Measurements from ENCODE around the gene KCTD14.
"Not testable (repeated sequence)": the region's sequence is repeated elsewhere in the genome, so short reads cannot be mapped to it uniquely, and the experiment has no call there.

Gene KCTD14, protein sequence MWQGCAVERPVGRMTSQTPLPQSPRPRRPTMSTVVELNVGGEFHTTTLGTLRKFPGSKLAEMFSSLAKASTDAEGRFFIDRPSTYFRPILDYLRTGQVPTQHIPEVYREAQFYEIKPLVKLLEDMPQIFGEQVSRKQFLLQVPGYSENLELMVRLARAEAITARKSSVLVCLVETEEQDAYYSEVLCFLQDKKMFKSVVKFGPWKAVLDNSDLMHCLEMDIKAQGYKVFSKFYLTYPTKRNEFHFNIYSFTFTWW

DNA sequence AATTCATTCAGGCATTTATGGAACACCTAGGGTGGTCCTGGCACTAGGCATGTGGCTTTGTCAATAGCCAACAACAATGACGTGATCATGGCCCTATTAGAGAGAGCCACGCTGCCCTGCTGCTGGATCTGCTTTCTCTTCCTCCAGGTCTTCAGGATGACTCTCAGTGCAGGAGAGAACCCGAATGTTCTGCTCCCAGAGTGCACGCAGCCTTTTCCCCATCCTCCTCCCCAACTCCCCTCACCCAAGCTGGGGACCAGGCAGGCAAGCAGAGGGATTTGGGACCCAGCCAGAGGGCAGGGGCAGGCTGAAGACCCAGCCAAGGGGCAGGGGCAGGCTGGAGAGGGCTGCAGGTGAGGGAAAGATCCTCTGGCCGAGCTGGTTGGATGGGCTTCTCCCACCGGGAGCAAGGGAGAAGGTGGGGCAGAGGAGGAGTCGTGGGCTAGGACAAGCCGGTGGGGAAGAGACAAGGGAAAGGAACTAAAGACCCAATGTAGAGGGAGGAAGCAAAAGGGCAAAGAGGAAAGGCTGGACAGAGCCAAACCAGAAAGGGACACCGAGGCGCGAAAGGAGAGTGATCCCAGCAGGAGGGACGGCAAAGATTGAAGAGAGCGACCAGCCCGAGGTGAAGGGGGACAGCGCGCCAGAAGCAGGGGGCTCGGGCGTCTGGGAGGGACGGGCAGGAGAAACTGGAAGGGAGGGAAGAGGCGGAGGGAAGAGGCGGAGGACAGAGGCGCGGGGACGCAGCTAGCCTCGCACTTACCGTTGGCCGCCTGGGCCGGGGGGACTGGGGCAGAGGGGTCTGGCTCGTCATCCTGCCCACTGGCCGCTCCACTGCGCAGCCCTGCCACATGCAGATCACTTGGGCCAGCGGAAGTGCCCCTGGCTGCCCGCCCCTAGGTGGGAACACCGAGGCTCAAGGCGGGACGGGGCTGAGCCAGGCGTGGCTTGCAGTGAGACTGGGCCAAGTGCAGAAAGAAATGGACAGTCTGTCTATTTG lies at the start of gene KCTD14:
Gene KCTD14 (minus strand): TSS at position 880 of the 1,000 bp plus-strand sequence. CDS start 27 bp downstream, at position 853.
- DNase-seq (ENCODE audit: low spot score) = no peak

DNA sequence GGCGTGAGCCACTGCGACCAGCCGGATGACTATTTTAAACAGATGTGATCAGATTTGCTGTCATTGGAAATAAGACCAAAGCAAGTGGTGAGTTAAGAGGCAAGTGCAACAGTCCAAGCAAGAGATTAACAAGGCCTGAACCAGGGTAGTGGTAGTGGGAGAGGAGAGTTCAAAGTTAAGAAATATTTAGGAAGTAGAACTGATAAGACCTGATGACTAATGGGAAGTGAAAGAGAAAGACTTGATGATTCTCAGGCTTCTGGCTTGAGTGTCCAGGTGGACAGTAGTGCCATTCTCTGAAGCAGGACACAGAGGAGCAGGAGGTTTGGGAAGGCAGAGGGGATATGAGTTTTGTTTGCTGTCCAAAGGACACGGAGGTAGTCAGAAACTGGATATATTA lies 49.4 kb upstream of the KCTD14 start:
- no peak for DNase-seq (ENCODE audit: low spot score)

DNA sequence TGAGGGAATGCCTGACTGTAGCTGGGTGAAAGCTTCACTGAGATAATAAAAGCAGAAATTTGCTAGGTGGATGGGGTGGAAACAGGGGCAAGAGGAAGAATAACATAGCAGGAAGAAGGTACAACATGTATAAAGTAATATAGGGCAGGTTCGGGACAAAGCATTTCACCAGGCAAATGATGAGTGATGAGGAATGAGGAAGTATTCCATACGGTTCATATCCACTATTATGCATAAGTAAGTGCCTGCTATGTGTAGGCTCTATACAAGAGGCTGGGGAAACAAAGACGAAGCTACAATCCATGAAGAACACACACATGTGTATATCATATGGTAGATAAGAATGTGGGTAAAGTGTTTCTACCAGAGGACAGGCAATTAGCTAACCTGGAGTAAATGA lies 48.6 kb upstream of the KCTD14 start:
- DNase-seq (ENCODE audit: low spot score) = no peak

DNA sequence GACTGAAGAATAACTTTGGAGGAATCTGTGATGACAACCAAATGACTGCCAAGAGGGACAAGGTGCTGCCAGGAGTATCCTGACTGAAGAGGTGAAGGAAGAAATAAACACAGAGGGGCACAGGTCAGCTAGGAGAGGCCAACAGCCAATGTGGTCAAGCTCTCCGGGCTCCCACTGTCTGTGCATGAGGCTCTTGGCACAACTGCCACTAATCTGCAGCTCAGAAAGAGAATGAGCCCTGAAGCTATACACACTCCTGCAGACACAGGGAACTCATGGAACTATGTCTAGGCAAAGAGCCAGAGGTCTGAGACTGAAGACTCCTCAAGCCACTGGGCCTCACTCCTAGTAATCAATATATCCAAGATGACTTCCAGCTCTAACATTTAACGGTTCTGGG lies 47.5 kb upstream of the KCTD14 start:
- no peak for DNase-seq (ENCODE audit: low spot score)

DNA sequence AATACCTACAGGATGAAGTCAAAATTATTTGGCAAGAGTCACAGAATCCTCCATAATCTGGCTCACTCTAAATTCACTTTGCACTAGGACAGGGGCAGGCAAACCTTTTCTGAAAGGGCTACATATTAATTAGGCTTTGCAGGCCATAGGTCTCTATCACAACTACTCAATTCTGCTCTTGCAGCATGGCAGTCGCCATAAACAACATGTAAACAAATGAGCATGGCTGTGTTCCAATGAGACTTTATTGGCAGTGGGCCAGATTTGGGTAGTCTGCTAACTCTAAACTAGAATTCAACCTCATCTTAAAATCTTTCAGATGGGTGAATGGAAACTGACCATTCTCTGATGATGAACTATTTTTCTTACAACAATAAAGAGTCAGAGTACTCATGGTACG lies 46.4 kb upstream of the KCTD14 start:
- peak; percentile 73 for DNase-seq (ENCODE audit: low spot score)

DNA sequence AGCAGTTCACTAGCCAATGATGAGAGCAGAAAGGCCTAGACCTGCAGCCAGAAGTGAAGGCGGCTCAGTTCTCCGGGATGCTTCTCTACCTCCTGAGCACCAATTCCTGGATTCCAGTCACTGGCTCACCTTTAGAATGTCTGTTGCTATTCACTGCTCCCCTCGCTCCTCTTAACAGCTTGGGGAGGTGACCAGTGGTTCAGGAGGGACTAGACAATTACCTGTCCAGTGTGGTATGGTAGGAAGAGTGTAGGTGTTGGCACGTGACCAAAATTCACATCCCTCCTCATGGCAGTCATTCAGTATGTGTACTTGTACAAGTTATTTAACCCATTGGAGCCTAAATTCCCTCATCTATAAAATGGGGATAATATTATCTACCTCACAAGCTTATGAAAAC lies 44.6 kb upstream of the KCTD14 start:
- DNase-seq (ENCODE audit: low spot score) = no peak

DNA sequence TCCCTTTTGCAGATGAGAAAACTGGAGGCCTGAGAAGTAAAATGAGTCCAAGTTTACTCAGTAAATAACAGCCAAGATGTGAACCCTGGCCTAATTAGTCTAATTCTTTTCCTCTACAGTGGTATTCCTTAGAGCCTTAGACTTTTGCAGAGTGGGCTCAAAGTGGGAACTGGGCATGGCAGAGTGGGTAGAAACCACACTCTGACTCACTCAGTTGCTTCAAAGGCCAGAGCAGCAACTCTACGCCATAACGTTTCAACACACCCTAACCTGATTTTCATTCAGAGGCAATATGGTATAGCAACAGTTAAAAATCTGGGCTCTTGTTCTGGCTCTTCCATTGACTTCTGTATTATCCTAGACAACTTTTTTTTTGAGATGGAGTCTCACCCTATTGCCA lies 43.4 kb upstream of the KCTD14 start:
- no peak for DNase-seq (ENCODE audit: low spot score)

DNA sequence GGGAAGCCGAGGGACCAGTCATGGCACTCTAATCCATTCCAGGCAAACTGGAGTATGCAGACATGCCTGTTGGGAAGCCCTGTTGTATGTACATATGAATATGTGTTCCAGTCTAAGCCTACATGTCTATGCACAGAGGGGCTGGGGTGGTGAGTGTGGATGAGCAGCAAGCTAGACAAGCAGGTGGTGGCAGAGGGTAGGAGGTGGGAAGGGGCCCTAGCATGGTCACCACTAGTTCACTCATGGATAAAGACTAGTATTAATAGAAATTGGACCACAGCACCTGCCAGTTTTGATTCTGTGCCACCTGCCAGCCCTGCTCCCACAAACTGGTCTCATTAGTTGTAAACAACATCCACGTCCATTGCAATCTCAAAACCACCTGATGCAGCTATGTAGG lies 42.1 kb upstream of the KCTD14 start:
- no peak for DNase-seq (ENCODE audit: low spot score)

DNA sequence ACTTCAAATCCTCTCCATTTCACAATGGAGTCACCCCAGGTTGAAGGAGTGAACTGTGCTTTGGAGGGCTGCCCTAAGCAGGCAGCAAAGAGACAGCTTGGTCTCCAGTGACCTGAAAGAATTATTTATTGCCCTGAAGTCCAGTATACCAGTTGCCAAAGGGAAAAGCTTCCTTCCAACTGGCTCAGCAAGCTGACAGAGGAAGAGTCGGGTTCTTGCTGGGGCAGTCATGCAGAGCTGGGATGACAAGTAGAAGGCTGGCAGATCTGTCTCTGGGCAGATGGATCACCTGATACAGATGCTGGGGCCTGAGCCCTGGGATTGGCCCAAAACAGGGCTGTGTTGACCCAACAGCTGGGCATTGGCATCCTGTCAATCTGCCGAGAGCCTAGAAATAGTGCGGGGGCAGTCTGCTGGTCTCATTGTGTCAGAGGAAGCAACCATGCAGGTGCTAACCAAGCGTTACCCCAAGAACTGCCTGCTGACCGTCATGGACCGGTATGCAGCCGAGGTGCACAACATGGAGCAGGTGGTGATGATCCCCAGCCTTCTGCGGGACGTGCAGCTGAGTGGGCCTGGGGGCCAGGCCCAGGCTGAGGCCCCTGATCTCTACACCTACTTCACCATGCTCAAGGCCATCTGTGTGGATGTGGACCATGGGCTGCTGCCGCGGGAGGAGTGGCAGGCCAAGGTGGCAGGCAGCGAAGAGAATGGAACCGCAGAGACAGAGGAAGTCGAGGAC lies 40.5 kb upstream of the KCTD14 start, which contains the start of gene THRSP:
Gene THRSP (plus strand): TSS at position 422 of the 742 bp plus-strand sequence. CDS start 21 bp downstream, at position 443.
- no peak for DNase-seq (ENCODE audit: low spot score)

DNA sequence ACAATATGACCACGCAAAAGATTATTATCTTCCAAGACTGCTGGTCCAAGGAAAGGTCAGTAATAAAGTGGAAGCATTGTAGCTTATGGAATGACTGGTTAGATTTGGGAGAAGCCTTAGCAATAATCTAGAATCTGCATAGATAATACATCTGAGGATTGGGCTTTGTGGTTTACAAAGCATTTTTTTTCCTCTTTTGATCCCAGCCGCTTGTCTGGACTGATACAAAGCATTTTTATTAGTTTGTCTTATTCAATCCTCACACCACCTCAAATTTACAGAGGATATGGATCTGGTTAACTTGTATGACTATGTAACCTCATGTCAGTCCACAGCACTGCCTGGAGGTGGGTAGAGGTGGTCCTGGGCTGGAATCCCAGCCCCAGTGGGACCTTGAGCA lies 39.6 kb upstream of the KCTD14 start:
- no peak for DNase-seq (ENCODE audit: low spot score)

DNA sequence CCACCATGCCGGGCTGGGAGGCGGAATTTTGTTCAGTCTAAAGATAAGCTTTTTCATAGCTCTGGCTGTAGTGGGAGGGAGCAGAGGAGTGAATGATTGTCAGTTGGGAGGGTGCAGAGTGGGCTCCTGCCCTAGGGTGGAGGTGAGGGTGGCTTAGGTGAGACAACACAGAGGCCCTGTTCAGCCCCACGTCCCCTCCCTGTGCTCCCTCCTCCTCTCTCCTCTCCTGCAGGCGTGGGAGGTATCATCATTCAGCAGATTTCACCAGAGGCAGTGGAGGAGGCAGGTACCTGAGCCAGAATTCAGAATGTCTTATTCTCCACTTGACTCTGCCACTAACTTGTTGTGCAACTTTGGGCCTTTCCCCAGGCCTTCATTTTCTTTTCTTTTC lies 38.8 kb upstream of the KCTD14 start:
- DNase-seq (ENCODE audit: low spot score) = no peak

DNA sequence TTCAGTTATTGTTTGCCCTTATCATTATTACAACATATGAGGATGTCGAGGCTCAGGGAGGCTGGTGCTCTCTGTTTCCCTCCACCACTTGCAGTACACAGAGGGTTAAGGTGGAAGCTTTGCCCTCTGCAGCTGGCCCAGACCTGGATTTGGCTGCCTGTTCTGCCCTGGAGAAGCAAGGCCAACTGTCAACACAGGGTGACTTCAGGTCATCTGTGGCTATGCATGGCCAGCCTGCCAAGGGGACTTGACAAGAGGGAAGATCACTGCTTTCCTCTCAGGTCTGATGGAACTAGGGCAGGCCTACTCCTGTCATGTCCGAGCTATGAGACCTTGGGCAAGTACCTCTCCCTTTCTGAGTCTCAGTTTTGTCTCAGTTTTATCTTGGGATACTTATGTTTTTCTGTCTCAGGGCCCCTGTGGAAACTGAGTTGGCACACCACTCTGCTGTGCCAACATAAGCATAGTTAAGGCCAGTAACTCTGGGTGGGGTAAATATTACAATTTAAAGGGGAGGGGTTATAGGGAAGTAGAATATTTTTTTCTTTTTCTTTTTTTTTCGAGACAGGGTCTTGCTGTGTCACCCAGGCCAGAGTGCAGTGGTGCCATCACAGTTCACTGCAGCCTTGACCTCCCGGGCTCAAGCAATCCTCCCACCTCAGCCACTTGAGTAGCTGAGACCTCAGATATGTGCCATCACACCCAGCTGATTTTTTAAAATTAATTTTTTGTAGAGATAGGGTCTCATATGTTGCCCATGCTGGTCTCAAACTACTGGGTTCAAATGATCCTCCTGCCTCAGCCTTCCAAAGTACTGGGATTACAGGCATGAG lies 38.2 kb upstream of the KCTD14 start:
- DNase-seq (ENCODE audit: low spot score) = no peak

DNA sequence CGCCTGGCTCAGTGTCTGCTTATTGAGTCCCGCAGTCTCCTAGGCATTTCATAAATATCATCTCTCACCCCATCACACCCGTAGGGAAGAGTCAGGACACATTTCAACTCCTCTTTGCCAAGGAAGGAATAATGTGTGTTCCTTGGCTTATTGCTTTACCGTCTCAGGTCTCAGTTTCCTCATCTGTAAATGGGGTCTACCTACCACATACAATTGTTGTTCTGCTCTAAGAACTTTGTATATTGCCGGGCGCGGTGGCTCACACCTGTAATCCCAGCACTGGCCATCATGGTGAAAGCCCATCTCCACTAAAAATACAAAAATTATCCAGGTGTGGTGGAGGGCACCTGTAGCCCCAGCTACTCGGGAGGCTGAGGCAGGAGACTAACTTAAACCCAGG lies 37.5 kb upstream of the KCTD14 start:
- no peak for DNase-seq (ENCODE audit: low spot score)

DNA sequence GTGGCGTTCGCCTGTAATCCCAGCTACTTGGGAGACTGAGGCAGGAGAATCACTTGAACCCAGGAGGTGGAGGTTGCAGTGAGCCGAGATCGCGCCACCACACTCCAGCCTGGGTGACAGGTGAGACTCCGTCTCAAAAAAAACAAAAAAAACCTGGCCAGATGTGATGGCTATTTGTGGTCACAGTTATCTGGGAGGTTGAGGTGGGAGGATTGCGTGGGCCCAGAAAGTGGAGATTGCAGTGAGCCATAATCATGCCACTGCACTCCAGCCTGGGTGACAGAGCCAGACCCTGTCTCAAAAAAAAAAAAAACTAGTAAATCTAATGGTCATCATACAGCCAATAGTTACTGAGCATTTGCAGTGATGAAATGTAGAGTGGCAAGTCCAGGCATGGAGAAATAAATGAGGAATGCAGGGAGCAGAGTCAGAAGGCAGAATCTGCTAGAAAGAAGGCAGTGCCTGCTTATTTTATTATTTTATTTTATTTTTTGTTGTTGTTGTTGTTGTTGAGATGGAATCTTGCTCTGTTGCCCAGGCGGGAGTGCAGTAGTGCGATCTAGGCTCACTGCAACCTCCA lies 36.8 kb upstream of the KCTD14 start:
- DNase-seq (ENCODE audit: low spot score) = not testable (repeated sequence)

DNA sequence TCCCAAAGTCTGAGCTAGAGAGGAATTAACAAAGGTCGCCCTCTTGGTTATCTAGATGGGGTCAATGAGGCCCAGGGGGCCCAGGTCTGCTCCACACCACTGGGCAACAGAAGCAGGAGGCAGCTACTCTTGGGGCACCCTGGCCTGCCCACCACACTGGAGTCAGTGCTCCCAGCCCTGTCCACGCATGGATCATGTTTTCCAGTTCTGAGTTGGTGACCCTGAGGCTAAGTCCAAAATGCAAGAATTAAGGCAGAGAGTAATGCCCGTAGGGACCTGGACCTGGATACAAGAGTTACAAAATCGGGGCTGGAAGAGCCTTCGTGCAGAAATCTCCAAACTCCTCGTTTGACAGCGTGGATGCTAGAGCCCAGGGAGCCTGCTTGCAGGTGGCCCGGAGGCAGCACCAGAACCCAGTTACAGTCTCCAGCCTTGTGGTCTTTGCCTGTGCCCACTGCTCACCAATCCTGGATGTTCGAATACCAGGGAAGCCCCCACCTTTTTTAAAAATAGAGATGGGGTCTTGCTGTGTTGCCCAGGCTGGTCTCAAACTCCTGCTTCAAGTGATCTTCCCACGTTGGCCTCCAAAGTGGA lies 34.5 kb upstream of the KCTD14 start:
- DNase-seq (ENCODE audit: low spot score) = no peak

DNA sequence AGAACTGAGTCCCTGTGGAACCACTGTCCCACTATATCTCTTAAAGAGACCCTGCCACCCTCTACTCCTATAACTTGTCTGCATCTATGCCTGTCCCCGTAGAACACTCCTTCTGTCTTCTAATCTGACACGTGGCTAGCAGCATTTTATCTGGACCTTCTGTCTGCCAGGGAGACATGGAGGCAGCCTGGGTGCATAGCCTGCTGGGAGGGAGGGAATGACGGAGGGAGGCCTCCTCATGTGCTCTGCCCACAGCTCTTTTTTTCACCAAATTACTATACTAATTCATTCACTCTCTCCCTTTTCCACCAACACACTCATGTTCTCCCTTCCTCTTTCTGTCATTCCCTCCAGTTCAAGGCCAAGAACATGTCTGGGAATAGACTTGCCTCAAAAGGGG lies 33.0 kb upstream of the KCTD14 start:
- no peak for DNase-seq (ENCODE audit: low spot score)

DNA sequence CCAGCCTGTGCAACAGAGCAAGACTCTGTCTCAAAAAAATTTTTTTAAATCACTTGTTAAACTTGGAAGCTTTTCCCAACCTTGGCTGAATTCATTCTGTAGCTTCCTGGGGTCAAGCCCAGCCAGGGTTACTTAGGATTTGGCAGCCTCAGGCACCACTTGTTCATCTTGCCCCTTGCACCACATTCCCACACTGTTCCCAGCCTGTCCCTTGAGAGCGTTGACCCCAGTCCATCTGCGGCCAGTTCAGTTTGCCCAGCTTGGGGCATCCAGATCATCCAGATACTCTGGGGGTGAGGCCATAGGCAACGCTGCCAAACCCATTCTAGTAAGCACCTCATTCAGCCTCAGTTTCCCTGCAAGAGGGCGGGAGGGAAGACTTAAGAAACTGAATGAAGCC lies 31.9 kb upstream of the KCTD14 start:
- no peak for DNase-seq (ENCODE audit: low spot score)

DNA sequence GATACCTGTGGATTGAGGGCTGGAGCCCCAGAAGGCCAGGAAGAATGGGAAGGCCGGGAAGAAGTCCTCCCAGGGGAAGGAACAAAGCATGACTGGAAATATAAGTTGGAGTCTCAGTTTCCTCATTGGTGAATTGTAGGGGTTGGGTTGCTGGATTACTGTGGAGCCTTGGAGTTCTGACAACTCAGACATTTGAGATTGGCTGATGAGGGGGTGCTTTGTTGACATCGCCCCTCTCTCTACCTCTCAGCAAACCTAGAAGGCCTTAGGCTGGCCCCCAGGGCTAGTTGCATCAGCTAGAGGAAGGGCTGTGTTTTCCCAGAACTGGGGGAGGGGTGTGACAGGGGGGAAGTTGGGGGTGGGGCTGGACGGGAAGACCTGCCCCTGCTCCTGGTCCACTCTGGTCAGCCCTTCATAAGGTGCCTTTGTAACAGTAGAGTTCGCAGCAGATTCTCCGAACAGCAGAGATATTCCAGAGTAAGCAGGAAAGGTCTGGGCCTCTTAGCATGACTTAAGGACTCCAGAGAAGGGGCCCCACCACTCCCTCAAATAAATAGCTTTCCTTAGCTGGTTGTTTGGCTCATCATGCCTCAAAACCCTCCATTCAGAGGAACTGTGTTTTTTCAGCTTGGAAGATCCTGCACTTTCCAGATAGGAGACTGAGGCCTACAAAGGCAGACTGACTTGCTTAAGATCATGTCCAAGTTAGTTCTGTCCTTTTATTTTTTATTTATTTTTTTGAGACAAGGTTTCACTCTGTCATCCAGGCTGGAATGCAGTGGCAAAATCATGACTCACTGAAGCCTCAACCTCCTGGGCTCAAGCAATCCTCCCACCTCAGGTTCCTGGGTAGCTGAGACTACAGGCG lies 28.1 kb upstream of the KCTD14 start:
- DNase-seq (ENCODE audit: low spot score) = no peak

DNA sequence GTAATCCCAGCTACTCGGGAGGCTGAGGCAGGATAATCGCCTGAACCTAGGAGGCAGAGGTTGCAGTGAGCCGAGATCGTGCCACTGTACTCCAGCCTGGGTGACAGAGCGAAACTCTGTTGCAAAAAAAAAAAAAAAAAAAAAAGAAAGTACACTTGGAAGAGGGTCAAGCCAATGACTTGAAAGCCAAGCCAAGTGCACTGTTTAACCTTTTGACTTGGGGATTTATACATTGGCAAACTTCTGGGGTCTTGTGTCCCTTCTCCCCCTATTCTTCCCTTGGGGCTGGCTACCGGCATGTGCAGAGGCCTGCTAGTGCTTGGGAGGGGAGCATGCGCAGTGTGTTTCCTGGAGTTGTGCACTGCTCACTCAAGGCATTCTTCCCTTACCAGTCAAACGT lies 26.3 kb upstream of the KCTD14 start:
- DNase-seq (ENCODE audit: low spot score) = no peak

DNA sequence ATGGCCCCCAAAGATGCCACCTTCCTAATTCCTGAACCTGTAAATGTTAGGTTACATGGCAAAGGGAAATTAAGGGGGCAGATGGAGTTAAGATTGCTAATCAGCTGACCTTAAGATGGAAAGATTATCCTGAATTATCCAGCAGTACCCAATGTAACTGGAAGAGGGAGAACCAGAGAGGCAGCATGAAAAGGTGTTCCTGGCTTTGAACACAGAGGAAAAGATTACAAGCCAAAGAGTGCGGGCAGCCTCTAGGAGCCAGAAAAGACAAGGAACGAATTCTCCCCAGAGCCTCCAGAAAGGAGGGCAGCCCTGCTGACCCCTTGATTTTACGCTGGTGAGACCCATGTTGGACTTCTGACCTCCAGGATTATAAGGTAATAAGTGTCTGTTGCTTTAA lies 25.5 kb upstream of the KCTD14 start:
- DNase-seq (ENCODE audit: low spot score) = no peak

All from hematopoietic multipotent progenitor cell treated with erythropoietin and hydrocortisone succinate and interleukin-3 and kit ligand, for 17 days (in vitro differentiated cells).